Measurements from ENCODE around the gene EXOC4.

The EXOC4 gene

GRCh38 chr7:133645884-133646391, 393.1 kb downstream of the EXOC4 start:
- DNase-seq = no peak

- DNase-seq = no peak
Measured at GRCh38 chr7:133646472-133647315, 393.8 kb downstream of the EXOC4 start.

GRCh38 chr7:133649593-133649992, 396.7 kb downstream of the EXOC4 start:
- no peak for DNase-seq

- no peak for DNase-seq
Measured at GRCh38 chr7:133650069-133650468, 397.2 kb downstream of the EXOC4 start.

GRCh38 chr7:133650487-133651300, 397.8 kb downstream of the EXOC4 start:
- no peak for DNase-seq

- DNase-seq = no peak
Measured at GRCh38 chr7:133652547-133652946, 399.7 kb downstream of the EXOC4 start.

GRCh38 chr7:133654547-133654946, 401.7 kb downstream of the EXOC4 start:
- no peak for DNase-seq

GRCh38 chr7:133662276-133662675, 409.4 kb downstream of the EXOC4 start:
- no peak for DNase-seq

- no peak for DNase-seq
Measured at GRCh38 chr7:133662830-133663229, 410.0 kb downstream of the EXOC4 start.

- no peak for DNase-seq
Measured at GRCh38 chr7:133664528-133664927, 411.6 kb downstream of the EXOC4 start.

GRCh38 chr7:133668296-133669060, 415.6 kb downstream of the EXOC4 start:
- DNase-seq = no peak

GRCh38 chr7:133669061-133669455, 416.2 kb downstream of the EXOC4 start:
- no peak for DNase-seq

GRCh38 chr7:133670250-133670649, 417.4 kb downstream of the EXOC4 start:
- no peak for DNase-seq

- DNase-seq = no peak
Measured at GRCh38 chr7:133672866-133673265, 420.0 kb downstream of the EXOC4 start.

- DNase-seq = no peak
Measured at GRCh38 chr7:133674079-133674763, 421.3 kb downstream of the EXOC4 start.

- DNase-seq = no peak
Measured at GRCh38 chr7:133675510-133676218, 422.8 kb downstream of the EXOC4 start.

- no peak for DNase-seq
Measured at GRCh38 chr7:133676805-133677370, 424.0 kb downstream of the EXOC4 start.

GRCh38 chr7:133678137-133678814, 425.4 kb downstream of the EXOC4 start:
- peak; percentile 22 for DNase-seq

GRCh38 chr7:133679977-133680376, 427.1 kb downstream of the EXOC4 start:
- DNase-seq = no peak

GRCh38 chr7:133681529-133681928, 428.7 kb downstream of the EXOC4 start:
- DNase-seq = no peak

Measured in NCI-H2171 treated with DMSO at 0.1 percent for 48 hours (cell line).